ENCODE results near the gene KLF12.

Gene KLF12

GRCh38 chr13:74136084-74136658 is 2.0 kb upstream of the KLF12 start:
- H3K27ac ChIP-seq, result peak overlapping the region; percentile 30; the same call in 1 of the 2 replicates
- H3K4me3 ChIP-seq (IDR thresholded peaks at IDR 0.05; ENCODE audit: insufficient read depth, low read depth, low read length), result no peak overlapping the region
- H4K20me1 ChIP-seq (ENCODE audit: insufficient read depth), result no peaks in the 10 kb centered on the region
- no peaks in the 10 kb centered on the region for H3K79me2 ChIP-seq (ENCODE audit: insufficient read depth, low read depth)
- peak overlapping the region; percentile 94 for H2AFZ ChIP-seq (ENCODE audit: low read depth)
- H3K27me3 ChIP-seq (ENCODE audit: insufficient read depth, low read depth), result no peaks in the 10 kb centered on the region
- peaks cover 2% of the 10 kb centered on the region for H3K4me1 ChIP-seq (ENCODE audit: low read depth, poor library complexity, severe bottlenecking)
- peak overlapping the region; percentile 78 for H3K4me2 ChIP-seq
- no peaks in the 10 kb centered on the region for H3K36me3 ChIP-seq (ENCODE audit: insufficient read depth)
- peak overlapping the region; percentile 55; the same call in 1 of the 2 replicates for H3K9ac ChIP-seq
- TF ChIP-seq, protein P1, sequence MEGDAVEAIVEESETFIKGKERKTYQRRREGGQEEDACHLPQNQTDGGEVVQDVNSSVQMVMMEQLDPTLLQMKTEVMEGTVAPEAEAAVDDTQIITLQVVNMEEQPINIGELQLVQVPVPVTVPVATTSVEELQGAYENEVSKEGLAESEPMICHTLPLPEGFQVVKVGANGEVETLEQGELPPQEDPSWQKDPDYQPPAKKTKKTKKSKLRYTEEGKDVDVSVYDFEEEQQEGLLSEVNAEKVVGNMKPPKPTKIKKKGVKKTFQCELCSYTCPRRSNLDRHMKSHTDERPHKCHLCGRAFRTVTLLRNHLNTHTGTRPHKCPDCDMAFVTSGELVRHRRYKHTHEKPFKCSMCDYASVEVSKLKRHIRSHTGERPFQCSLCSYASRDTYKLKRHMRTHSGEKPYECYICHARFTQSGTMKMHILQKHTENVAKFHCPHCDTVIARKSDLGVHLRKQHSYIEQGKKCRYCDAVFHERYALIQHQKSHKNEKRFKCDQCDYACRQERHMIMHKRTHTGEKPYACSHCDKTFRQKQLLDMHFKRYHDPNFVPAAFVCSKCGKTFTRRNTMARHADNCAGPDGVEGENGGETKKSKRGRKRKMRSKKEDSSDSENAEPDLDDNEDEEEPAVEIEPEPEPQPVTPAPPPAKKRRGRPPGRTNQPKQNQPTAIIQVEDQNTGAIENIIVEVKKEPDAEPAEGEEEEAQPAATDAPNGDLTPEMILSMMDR (conservative IDR thresholded peaks at IDR 0.05; ENCODE audit: low read depth, low read length), result no peak

- Histone ChIP-seq H3K4me3 (IDR thresholded peaks at IDR 0.05; ENCODE audit: insufficient read depth, low read depth, low read length) (no peak overlapping the region), H3K36me3 (ENCODE audit: insufficient read depth) (no peaks in the 10 kb centered on the region), H4K20me1 (ENCODE audit: insufficient read depth) (no peaks in the 10 kb centered on the region), H3K4me2 (peak overlapping the region; percentile 78), H3K4me1 (ENCODE audit: low read depth, poor library complexity, severe bottlenecking) (peaks cover 2% of the 10 kb centered on the region), H2AFZ (ENCODE audit: low read depth) (peak overlapping the region; percentile 94), H3K79me2 (ENCODE audit: insufficient read depth, low read depth) (no peaks in the 10 kb centered on the region), H3K27me3 (ENCODE audit: insufficient read depth, low read depth) (no peaks in the 10 kb centered on the region), H3K9ac (peak overlapping the region; percentile 55; the same call in 1 of the 2 replicates), H3K27ac (peak overlapping the region; percentile 30; the same call in 1 of the 2 replicates)
- TF ChIP-seq, protein P1 (conservative IDR thresholded peaks at IDR 0.05; ENCODE audit: low read depth, low read length), result no peak
These were observed 1.3 kb upstream of the KLF12 start for GRCh38 chr13:74135326-74136083.

- no peaks in the 10 kb centered on the region for H3K27me3 ChIP-seq (ENCODE audit: insufficient read depth, low read depth)
- no peak overlapping the region for H3K4me2 ChIP-seq
- H3K79me2 ChIP-seq (ENCODE audit: insufficient read depth, low read depth), result no peaks in the 10 kb centered on the region
- H3K36me3 ChIP-seq (ENCODE audit: insufficient read depth), result no peaks in the 10 kb centered on the region
- TF ChIP-seq, protein P1 (conservative IDR thresholded peaks at IDR 0.05; ENCODE audit: low read depth, low read length), result no peak
- H4K20me1 ChIP-seq (ENCODE audit: insufficient read depth), result no peaks in the 10 kb centered on the region
- H3K4me1 ChIP-seq (ENCODE audit: low read depth, poor library complexity, severe bottlenecking), result peaks cover 2% of the 10 kb centered on the region
- H3K27ac ChIP-seq, result 0 out of 2 replicates have a peak overlapping the region, but pooled peaks have one; percentile 28
- H3K4me3 ChIP-seq (IDR thresholded peaks at IDR 0.05; ENCODE audit: insufficient read depth, low read depth, low read length), result no peak overlapping the region
- peak overlapping the region; percentile 41; the same call in 1 of the 2 replicates for H3K9ac ChIP-seq
- peak overlapping the region; percentile 94 for H2AFZ ChIP-seq (ENCODE audit: low read depth)
These were observed 647 bp upstream of the KLF12 start for GRCh38 chr13:74134777-74135325.

GRCh38 chr13:74133657-74134201 is 475 bp downstream of the KLF12 start:
- TF ChIP-seq, protein P1 (conservative IDR thresholded peaks at IDR 0.05; ENCODE audit: low read depth, low read length), result no peak
- peaks cover 2% of the 10 kb centered on the region for H3K4me1 ChIP-seq (ENCODE audit: low read depth, poor library complexity, severe bottlenecking)
- H3K36me3 ChIP-seq (ENCODE audit: insufficient read depth), result no peaks in the 10 kb centered on the region
- no peaks in the 10 kb centered on the region for H3K27me3 ChIP-seq (ENCODE audit: insufficient read depth, low read depth)
- no peaks in the 10 kb centered on the region for H4K20me1 ChIP-seq (ENCODE audit: insufficient read depth)
- H3K27ac ChIP-seq, result peak overlapping the region; percentile 48
- H3K79me2 ChIP-seq (ENCODE audit: insufficient read depth, low read depth), result no peaks in the 10 kb centered on the region
- no peak overlapping the region for H3K4me3 ChIP-seq (IDR thresholded peaks at IDR 0.05; ENCODE audit: insufficient read depth, low read depth, low read length)
- H2AFZ ChIP-seq (ENCODE audit: low read depth), result peak overlapping the region; percentile 61
- peak overlapping the region; percentile 53; the same call in 1 of the 2 replicates for H3K9ac ChIP-seq
- peak overlapping the region; percentile 36; the same call in 1 of the 2 replicates for H3K4me2 ChIP-seq
